A549 treated with AZD9567 at 1 μM for 4 hours (cell line): ENCODE data around the gene ESM1. TPM values are rescaled to one million over a fixed set of nuclear protein-coding genes. Genes with fewer than 3 reads are reported as not detected.

Source experiments
- total RNA-seq: library from RNA; stranded (reverse); fragments of 200-300 nt; extraction: Qiagen RNA extraction; gene quantifications from 5 replicates; pipeline ENCODE4 v1.2.3, GENCODE V29; 2022; ENCODE audit not compliant: insufficient read depth

ESM1 gene, protein sequence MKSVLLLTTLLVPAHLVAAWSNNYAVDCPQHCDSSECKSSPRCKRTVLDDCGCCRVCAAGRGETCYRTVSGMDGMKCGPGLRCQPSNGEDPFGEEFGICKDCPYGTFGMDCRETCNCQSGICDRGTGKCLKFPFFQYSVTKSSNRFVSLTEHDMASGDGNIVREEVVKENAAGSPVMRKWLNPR
- total RNA-seq, result not detected in 5 replicates

DNA sequence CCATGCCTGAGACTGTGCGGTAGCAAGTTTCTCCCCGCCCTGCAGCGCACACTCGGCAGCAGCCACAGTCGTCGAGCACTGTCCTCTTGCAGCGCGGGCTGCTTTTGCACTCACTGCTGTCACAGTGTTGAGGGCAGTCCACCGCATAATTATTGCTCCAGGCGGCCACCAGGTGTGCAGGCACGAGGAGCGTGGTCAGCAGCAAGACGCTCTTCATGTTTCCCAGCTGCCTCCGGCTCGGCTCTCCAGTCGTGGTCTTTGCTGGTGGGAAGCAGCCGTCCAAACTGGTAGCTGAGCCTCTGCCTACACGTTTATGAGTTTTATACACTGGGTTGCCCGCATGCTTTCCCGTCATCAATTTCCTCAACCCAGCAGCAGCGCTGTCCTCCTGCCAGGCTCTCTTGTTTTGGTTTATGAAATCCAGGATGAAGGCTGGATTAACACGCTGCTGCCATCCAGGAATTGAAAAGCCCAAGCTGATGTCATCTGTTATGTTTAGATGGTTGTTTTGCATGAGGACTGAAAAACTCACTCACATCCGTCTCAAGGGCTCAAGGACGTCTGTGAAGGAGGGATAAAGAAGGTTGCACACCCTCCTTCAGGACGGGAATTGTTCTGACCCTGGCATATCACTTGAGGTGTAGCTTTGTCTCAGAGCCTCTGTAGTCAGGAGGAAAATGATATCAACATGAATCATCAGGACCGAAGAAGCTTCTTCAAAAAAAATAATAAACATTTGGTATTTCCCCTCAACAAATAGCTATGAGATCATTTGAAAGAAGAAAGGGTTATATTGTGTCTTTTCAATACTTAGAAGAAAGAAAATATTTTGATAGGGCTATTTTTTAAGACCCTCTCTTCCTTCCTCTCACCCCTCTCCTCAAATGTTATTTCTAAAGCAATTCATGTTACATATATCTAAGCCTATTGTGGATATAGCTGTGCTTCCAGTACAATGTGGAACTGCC, at the start of gene ESM1:
ESM1 (minus strand) TSS at position 293 of the 968 bp plus-strand sequence; CDS start at position 217, 76 bp downstream.

Other genes starting within 250 kb of the ESM1 start
- gene GZMK, start 38.7 kb upstream of the ESM1 start, total RNA-seq, result not detected in 5 replicates
- gene GZMA, start 117.1 kb upstream of the ESM1 start, total RNA-seq, result not detected in 5 replicates
- 29.3 to 43.8 TPM (median 32.1 TPM) in 5 replicates for gene GPX8, start 174.6 kb upstream of the ESM1 start, total RNA-seq
- 0.05 to 0.07 TPM (median 0.06 TPM) in 4 of 5 replicates, not detected in the other for gene CDC20B, start 187.6 kb upstream of the ESM1 start, total RNA-seq
- gene MCIDAS, start 241.7 kb upstream of the ESM1 start, total RNA-seq, result 0.96 to 2.4 TPM (median 2.0 TPM) in 5 replicates
- 2.8 to 8.6 TPM (median 7.6 TPM) in 5 replicates for gene CCNO, start 248.0 kb upstream of the ESM1 start, total RNA-seq